SK-N-SH (cell line): ENCODE data around the gene RIC8B. TPM values are rescaled to one million over a fixed set of nuclear protein-coding genes. Genes with fewer than 3 reads are reported as not detected.

Experiments used
- CTCF ChIA-PET: fragments of 300-600, 350-600 bp; formaldehyde crosslinking; extraction: SDS; loops from one replicate; lab custom pipeline; 2021; lab: Yijun Ruan, JAX
- POLR2A ChIA-PET: fragments of 350-600 bp; sonication (Branson Sonifier 250); formaldehyde crosslinking; extraction: SDS; loops from one replicate; lab custom pipeline; 2020; ENCODE audit warnings: antibody characterized with exemption, inconsistent platforms; lab: Yijun Ruan, JAX
- DNase-seq: peaks from one replicate; pipeline ENCODE4 v3.0.0; 2012
- H2AFZ ChIP-seq: fragments of 200-600 bp; sonication (generic); 2 replicates; pipeline ENCODE4 v1.8.1; 2016; ENCODE audit warnings: antibody characterized with exemption, mild to moderate bottlenecking, low read depth
- H3F3A ChIP-seq: fragments of 200-600 bp; sonication (generic); replicated peaks from 2 replicates; pipeline ENCODE3; 2016; ENCODE audit warnings: antibody characterized with exemption, mild to moderate bottlenecking; ENCODE audit not compliant: insufficient read depth
- H3K27ac ChIP-seq, 2 experiments: fragments of 200-500 bp in 1 of 2; fragments of 200-600 bp in 1 of 2; sonication (Bioruptor generic) in 1 of 2; sonication (generic), shearing (Covaris generic) in 1 of 2; 2 replicates each; pipeline versions ENCODE4 v1.5.1 to v1.6.1; 2014 to 2016; ENCODE audit warnings: low read depth in 2 of 2, inconsistent platforms in 1 of 2, low read length in 1 of 2, mild to moderate bottlenecking in 1 of 2, mixed read lengths in 1 of 2
- H3K27me3 ChIP-seq: fragments of 200-600 bp; sonication (generic), shearing (Covaris generic); 2 replicates; pipeline ENCODE4 v1.6.1; 2016; ENCODE audit warnings: mixed run types; ENCODE audit not compliant: insufficient read depth
- H3K36me3 ChIP-seq, 2 experiments: fragments of 200-500 bp in 1 of 2; fragments of 200-600 bp in 1 of 2; sonication (Bioruptor generic) in 1 of 2; sonication (generic) in 1 of 2; replicated peaks in 1 of 2; 2 replicates each; pipeline versions ENCODE3 to v1.5.1; 2014 to 2016; ENCODE audit warnings: low read length in 1 of 2, mild to moderate bottlenecking in 1 of 2; ENCODE audit not compliant: insufficient read depth in 2 of 2, control insufficient read depth in 1 of 2
- H3K4me1 ChIP-seq, 2 experiments: fragments of 200-500 bp in 1 of 2; fragments of 200-600 bp in 1 of 2; sonication (Bioruptor generic) in 1 of 2; sonication (generic), shearing (Covaris generic) in 1 of 2; 2 replicates each; pipeline versions ENCODE4 v1.5.1 to v1.6.1; 2014 to 2016; ENCODE audit warnings: low read depth in 1 of 2, low read length in 1 of 2, mixed run types in 1 of 2; ENCODE audit not compliant: insufficient read depth in 2 of 2, control insufficient read depth in 1 of 2
- H3K4me2 ChIP-seq: fragments of 200-600 bp; sonication (generic), shearing (Covaris generic); 2 replicates; pipeline ENCODE4 v1.6.1; 2017; ENCODE audit warnings: mixed run types
- H3K4me3 ChIP-seq, 2 experiments: fragments of 200-500 bp in 1 of 2; fragments of 200-600 bp in 1 of 2; sonication (Bioruptor generic) in 1 of 2; sonication (generic), shearing (Covaris generic) in 1 of 2; 2 replicates each; pipeline versions ENCODE4 v1.5.1 to v1.8.1; 2014 to 2016; ENCODE audit warnings: low read depth in 2 of 2, inconsistent platforms in 1 of 2, low read length in 1 of 2, mild to moderate bottlenecking in 1 of 2, mixed read lengths in 1 of 2, moderate library complexity in 1 of 2
- H3K79me2 ChIP-seq: fragments of 200-600 bp; sonication (generic); 2 replicates; pipeline ENCODE4 v1.8.1; 2017; ENCODE audit warnings: mild to moderate bottlenecking; ENCODE audit not compliant: insufficient read depth
- H3K9ac ChIP-seq: fragments of 200-600 bp; sonication (generic); 2 replicates; pipeline ENCODE4 v1.6.1; 2017; ENCODE audit warnings: mixed run types
- H3K9me2 ChIP-seq: fragments of 200-600 bp; sonication (generic); 2 replicates; pipeline ENCODE4 v1.6.1; 2017; ENCODE audit warnings: mixed run types
- H3K9me3 ChIP-seq: fragments of 200-600 bp; sonication (generic); 2 replicates; pipeline ENCODE4 v1.6.1; 2017; ENCODE audit warnings: mixed run types, mild to moderate bottlenecking, moderate library complexity
- H4K20me1 ChIP-seq: fragments of 200-600 bp; sonication (generic); 2 replicates; pipeline ENCODE4 v1.6.1; 2017; ENCODE audit warnings: mild to moderate bottlenecking, mixed run types; ENCODE audit not compliant: insufficient read depth
- FOXM1 ChIP-seq: IDR thresholded peaks from 2 replicates; pipeline ENCODE4 v1.4.0; 2012; ENCODE audit warnings: low read depth, mild to moderate bottlenecking
- JUND ChIP-seq: IDR thresholded peaks from 2 replicates; pipeline ENCODE4 v1.4.0; 2012
- MXI1 ChIP-seq: IDR thresholded peaks from 2 replicates; pipeline ENCODE4 v1.6.1; 2012; ENCODE audit warnings: mild to moderate bottlenecking, low read depth, low read length, improper control_type of control experiment
- POLR2AphosphoS5 ChIP-seq: IDR thresholded peaks from 2 replicates; pipeline ENCODE4 v1.6.1; 2012; ENCODE audit warnings: low read depth, low read length
- SMC3 ChIP-seq: IDR thresholded peaks from 2 replicates; pipeline ENCODE4 v1.6.1; 2012; ENCODE audit warnings: low read depth, low read length, improper control_type of control experiment
- TEAD4 ChIP-seq: IDR thresholded peaks from 2 replicates; pipeline ENCODE4 v1.4.0; 2012; ENCODE audit warnings: mild to moderate bottlenecking, borderline replicate concordance; ENCODE audit not compliant: insufficient read depth
- WGBS: methylation state at CpG from one replicate; pipeline ENCODE4 v1.1.6; 2017; ENCODE audit warnings: low lambda C conversion rate; 5-methylcytosine and 5-hydroxymethylcytosine counted together
- polyA plus RNA-seq, 3 experiments: library from polyadenylated mRNA; depleted of rRNA; stranded (reverse); fragments of >200 nt; gene quantifications; 2 replicates each; pipeline ENCODE4 v1.2.3, GENCODE V29; 2012
- TF ChIP-seq, protein P1 (sequence below): IDR thresholded peaks from 2 replicates; pipeline ENCODE4; 2012
- TF ChIP-seq, protein P2 (sequence below): IDR thresholded peaks from 2 replicates; pipeline ENCODE4 v1.6.1; 2012; ENCODE audit warnings: mild to moderate bottlenecking, low read depth, low read length, moderate library complexity
- TF ChIP-seq, protein P3 (sequence below): fragments of 150-350 bp; IDR thresholded peaks from 2 replicates; pipeline ENCODE4 v1.6.1; 2016; ENCODE audit warnings: mild to moderate bottlenecking, low read depth, low read length
- TF ChIP-seq, protein P4 (sequence below): IDR thresholded peaks from 2 replicates; pipeline ENCODE4 v1.4.0; 2012; ENCODE audit warnings: low read depth
- TF ChIP-seq, protein P5 (sequence below): fragments of 200-600 bp; sonication (generic); IDR thresholded peaks from 2 replicates; pipeline ENCODE4 v1.6.1; 2017; ENCODE audit warnings: antibody characterized with exemption, mild to moderate bottlenecking, moderate library complexity
- TF ChIP-seq, protein P6 (sequence below): fragments of 150-350 bp; IDR thresholded peaks from 2 replicates; pipeline ENCODE4 v1.6.1; 2017; ENCODE audit warnings: antibody characterized with exemption, low read length, low read depth, borderline replicate concordance
- TF ChIP-seq, protein P7 (sequence below): IDR thresholded peaks from 2 replicates; pipeline ENCODE4 v1.4.0; 2012; ENCODE audit warnings: low read depth, borderline replicate concordance

The RIC8B gene
- polyA plus RNA-seq, 1 of the 3 experiments (the other 2 are of a cell fraction) = 6.2 TPM

DNA sequence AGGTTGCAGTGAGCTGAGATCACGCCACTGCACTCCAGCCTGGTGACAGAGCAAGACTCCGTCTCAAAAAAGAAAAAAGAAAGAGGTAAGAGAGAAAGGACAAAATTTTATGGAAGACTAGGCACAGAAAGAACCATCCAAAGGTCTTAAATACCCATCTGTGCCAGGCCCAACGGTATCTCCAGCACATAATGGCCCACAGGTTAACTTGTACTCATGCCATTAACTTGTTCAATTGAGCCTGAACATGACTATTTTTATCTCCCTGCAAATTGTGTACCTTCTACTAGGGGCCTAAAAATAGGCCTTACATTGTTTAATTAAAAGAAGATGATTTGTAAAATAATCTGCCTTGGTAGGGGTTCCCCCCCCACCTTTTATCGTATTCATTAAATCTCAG is 80.2 kb downstream of the RIC8B start:
- Histone ChIP-seq H3F3A (no peaks in the 10 kb centered on the region), H3K4me2 (no peak overlapping the region), H3K36me3 (peaks cover 30 to 43% of the 10 kb centered on the region in 2 experiments), H3K27me3 (no peaks in the 10 kb centered on the region), H3K79me2 (no peaks in the 10 kb centered on the region), H3K9ac (no peak overlapping the region), H3K9me2 (no peaks in the 10 kb centered on the region), H4K20me1 (no peaks in the 10 kb centered on the region), H3K27ac (no peak overlapping the region), H3K4me1 (no peaks in the 10 kb centered on the region), H3K9me3 (no peaks in the 10 kb centered on the region)
- ChIA-PET POLR2A (no interaction called here), CTCF (no interaction called here)
- WGBS = 89% methylated on average over 4 of the region's 4 CpGs
- TF ChIP-seq POLR2AphosphoS5 = no peak
- TF ChIP-seq, protein P1, sequence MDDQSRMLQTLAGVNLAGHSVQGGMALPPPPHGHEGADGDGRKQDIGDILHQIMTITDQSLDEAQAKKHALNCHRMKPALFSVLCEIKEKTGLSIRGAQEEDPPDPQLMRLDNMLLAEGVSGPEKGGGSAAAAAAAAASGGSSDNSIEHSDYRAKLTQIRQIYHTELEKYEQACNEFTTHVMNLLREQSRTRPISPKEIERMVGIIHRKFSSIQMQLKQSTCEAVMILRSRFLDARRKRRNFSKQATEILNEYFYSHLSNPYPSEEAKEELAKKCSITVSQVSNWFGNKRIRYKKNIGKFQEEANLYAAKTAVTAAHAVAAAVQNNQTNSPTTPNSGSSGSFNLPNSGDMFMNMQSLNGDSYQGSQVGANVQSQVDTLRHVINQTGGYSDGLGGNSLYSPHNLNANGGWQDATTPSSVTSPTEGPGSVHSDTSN = no peak
- TF ChIP-seq MXI1 = no peak
- TF ChIP-seq, protein P2, sequence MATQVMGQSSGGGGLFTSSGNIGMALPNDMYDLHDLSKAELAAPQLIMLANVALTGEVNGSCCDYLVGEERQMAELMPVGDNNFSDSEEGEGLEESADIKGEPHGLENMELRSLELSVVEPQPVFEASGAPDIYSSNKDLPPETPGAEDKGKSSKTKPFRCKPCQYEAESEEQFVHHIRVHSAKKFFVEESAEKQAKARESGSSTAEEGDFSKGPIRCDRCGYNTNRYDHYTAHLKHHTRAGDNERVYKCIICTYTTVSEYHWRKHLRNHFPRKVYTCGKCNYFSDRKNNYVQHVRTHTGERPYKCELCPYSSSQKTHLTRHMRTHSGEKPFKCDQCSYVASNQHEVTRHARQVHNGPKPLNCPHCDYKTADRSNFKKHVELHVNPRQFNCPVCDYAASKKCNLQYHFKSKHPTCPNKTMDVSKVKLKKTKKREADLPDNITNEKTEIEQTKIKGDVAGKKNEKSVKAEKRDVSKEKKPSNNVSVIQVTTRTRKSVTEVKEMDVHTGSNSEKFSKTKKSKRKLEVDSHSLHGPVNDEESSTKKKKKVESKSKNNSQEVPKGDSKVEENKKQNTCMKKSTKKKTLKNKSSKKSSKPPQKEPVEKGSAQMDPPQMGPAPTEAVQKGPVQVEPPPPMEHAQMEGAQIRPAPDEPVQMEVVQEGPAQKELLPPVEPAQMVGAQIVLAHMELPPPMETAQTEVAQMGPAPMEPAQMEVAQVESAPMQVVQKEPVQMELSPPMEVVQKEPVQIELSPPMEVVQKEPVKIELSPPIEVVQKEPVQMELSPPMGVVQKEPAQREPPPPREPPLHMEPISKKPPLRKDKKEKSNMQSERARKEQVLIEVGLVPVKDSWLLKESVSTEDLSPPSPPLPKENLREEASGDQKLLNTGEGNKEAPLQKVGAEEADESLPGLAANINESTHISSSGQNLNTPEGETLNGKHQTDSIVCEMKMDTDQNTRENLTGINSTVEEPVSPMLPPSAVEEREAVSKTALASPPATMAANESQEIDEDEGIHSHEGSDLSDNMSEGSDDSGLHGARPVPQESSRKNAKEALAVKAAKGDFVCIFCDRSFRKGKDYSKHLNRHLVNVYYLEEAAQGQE = no peak
- TF ChIP-seq SMC3 = no peak
- TF ChIP-seq, protein P3, sequence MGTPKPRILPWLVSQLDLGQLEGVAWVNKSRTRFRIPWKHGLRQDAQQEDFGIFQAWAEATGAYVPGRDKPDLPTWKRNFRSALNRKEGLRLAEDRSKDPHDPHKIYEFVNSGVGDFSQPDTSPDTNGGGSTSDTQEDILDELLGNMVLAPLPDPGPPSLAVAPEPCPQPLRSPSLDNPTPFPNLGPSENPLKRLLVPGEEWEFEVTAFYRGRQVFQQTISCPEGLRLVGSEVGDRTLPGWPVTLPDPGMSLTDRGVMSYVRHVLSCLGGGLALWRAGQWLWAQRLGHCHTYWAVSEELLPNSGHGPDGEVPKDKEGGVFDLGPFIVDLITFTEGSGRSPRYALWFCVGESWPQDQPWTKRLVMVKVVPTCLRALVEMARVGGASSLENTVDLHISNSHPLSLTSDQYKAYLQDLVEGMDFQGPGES = no peak
- TF ChIP-seq, protein P4, sequence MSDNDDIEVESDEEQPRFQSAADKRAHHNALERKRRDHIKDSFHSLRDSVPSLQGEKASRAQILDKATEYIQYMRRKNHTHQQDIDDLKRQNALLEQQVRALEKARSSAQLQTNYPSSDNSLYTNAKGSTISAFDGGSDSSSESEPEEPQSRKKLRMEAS = no peak
- TF ChIP-seq, protein P5, sequence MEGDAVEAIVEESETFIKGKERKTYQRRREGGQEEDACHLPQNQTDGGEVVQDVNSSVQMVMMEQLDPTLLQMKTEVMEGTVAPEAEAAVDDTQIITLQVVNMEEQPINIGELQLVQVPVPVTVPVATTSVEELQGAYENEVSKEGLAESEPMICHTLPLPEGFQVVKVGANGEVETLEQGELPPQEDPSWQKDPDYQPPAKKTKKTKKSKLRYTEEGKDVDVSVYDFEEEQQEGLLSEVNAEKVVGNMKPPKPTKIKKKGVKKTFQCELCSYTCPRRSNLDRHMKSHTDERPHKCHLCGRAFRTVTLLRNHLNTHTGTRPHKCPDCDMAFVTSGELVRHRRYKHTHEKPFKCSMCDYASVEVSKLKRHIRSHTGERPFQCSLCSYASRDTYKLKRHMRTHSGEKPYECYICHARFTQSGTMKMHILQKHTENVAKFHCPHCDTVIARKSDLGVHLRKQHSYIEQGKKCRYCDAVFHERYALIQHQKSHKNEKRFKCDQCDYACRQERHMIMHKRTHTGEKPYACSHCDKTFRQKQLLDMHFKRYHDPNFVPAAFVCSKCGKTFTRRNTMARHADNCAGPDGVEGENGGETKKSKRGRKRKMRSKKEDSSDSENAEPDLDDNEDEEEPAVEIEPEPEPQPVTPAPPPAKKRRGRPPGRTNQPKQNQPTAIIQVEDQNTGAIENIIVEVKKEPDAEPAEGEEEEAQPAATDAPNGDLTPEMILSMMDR = no peak
- TF ChIP-seq TEAD4 = no peak
- no peak for TF ChIP-seq JUND
- TF ChIP-seq, protein P6, sequence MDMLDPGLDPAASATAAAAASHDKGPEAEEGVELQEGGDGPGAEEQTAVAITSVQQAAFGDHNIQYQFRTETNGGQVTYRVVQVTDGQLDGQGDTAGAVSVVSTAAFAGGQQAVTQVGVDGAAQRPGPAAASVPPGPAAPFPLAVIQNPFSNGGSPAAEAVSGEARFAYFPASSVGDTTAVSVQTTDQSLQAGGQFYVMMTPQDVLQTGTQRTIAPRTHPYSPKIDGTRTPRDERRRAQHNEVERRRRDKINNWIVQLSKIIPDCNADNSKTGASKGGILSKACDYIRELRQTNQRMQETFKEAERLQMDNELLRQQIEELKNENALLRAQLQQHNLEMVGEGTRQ = no peak
- no peak for TF ChIP-seq FOXM1
- TF ChIP-seq, protein P7, sequence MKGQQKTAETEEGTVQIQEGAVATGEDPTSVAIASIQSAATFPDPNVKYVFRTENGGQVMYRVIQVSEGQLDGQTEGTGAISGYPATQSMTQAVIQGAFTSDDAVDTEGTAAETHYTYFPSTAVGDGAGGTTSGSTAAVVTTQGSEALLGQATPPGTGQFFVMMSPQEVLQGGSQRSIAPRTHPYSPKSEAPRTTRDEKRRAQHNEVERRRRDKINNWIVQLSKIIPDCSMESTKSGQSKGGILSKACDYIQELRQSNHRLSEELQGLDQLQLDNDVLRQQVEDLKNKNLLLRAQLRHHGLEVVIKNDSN = no peak
- TF ChIP-seq, all 33 proteins: peak for 0
- H3K4me3 ChIP-seq = no peak overlapping the region
- no peak for DNase-seq
- no peak overlapping the region for H2AFZ ChIP-seq
